Liver (tissue), 9 donors: Measurements from ENCODE around the gene CFAP54. TPM values are rescaled to one million over a fixed set of nuclear protein-coding genes. Genes with fewer than 3 reads are reported as not detected.

Experiments used
- DNase-seq: peaks from one replicate; pipeline ENCODE4 v3.0.0-alpha.2; 2017; ENCODE audit warnings: low spot score
- H3K27ac ChIP-seq, 2 donors: one replicate each; pipeline ENCODE4 v1.7.0; 2013; ENCODE audit warnings: inconsistent platforms in 2 of 2, low read length in 2 of 2, control low read depth in 1 of 2, low read depth in 1 of 2, mild to moderate bottlenecking in 1 of 2
- H3K27me3 ChIP-seq, 4 donors: one replicate each; pipeline versions ENCODE4 v1.6.1 to v1.7.0; 2013; ENCODE audit warnings: low read length in 3 of 4, inconsistent platforms in 1 of 4, mild to moderate bottlenecking in 1 of 4, moderate library complexity in 1 of 4; ENCODE audit not compliant: control insufficient read depth in 4 of 4, insufficient read depth in 4 of 4
- H3K36me3 ChIP-seq, 4 donors: one replicate each; pipeline versions ENCODE4 v1.6.1 to v1.7.0; 2013; ENCODE audit warnings: low read length in 3 of 4, mild to moderate bottlenecking in 3 of 4, low read depth in 1 of 4, moderate library complexity in 1 of 4; ENCODE audit not compliant: control insufficient read depth in 4 of 4, insufficient read depth in 3 of 4
- H3K4me1 ChIP-seq, 4 donors: one replicate each; pipeline versions ENCODE4 v1.6.1 to v1.7.0; 2013; ENCODE audit warnings: low read length in 3 of 4, mild to moderate bottlenecking in 3 of 4, moderate library complexity in 1 of 4; ENCODE audit not compliant: control insufficient read depth in 4 of 4, insufficient read depth in 4 of 4
- H3K4me3 ChIP-seq, 3 donors: one replicate each; pipeline versions ENCODE4 v1.6.1 to v1.7.0; 2013; ENCODE audit warnings: low read length in 3 of 3, control low read depth in 1 of 3, low read depth in 1 of 3, mild to moderate bottlenecking in 1 of 3
- H3K9ac ChIP-seq, 2 donors: one replicate each; pipeline ENCODE4 v1.7.0; 2013; ENCODE audit warnings: low read length in 2 of 2, mild to moderate bottlenecking in 2 of 2, moderate library complexity in 2 of 2, control low read depth in 1 of 2, low read depth in 1 of 2
- H3K9me3 ChIP-seq, 4 donors: one replicate each; pipeline versions ENCODE4 v1.6.1 to v1.7.0; 2013; ENCODE audit warnings: low read length in 3 of 4; ENCODE audit not compliant: control insufficient read depth in 4 of 4
- EGR1 ChIP-seq, 2 donors: IDR thresholded peaks; 2 replicates each; pipeline ENCODE4 v1.6.1; 2016 to 2018; ENCODE audit warnings: antibody characterized with exemption in 2 of 2, low read depth in 2 of 2
- FOXA2 ChIP-seq: IDR thresholded peaks from 2 replicates; pipeline ENCODE4 v1.6.1; 2016; ENCODE audit warnings: antibody characterized with exemption
- GABPA ChIP-seq, 2 donors: IDR thresholded peaks in 1 of 2; conservative IDR thresholded peaks in 1 of 2; 2 replicates each; pipeline ENCODE4 v1.6.1; 2016; ENCODE audit warnings: antibody characterized with exemption in 2 of 2, mild to moderate bottlenecking in 1 of 2, moderate library complexity in 1 of 2
- HNF4G ChIP-seq: IDR thresholded peaks from 2 replicates; pipeline ENCODE4 v1.6.1; 2016; ENCODE audit warnings: antibody characterized with exemption
- JUND ChIP-seq, 2 donors: IDR thresholded peaks; 2 replicates each; pipeline ENCODE4 v1.6.1; 2016; ENCODE audit warnings: antibody characterized with exemption in 2 of 2
- NR2F2 ChIP-seq: IDR thresholded peaks from 2 replicates; pipeline ENCODE4 v1.6.1; 2016; ENCODE audit warnings: antibody characterized with exemption
- RAD21 ChIP-seq, 2 donors: IDR thresholded peaks; 2 replicates each; pipeline ENCODE4 v1.6.1; 2016; ENCODE audit warnings: antibody characterized with exemption in 2 of 2, mild to moderate bottlenecking in 2 of 2
- RXRA ChIP-seq, 2 donors: IDR thresholded peaks; 2 replicates each; pipeline ENCODE4 v1.6.1; 2017 to 2018; ENCODE audit warnings: antibody characterized with exemption in 2 of 2, mild to moderate bottlenecking in 1 of 2
- SP1 ChIP-seq: IDR thresholded peaks from 2 replicates; pipeline ENCODE4 v1.6.1; 2018; ENCODE audit warnings: antibody characterized with exemption, mild to moderate bottlenecking
- TAF1 ChIP-seq: conservative IDR thresholded peaks from 2 replicates; pipeline ENCODE4 v1.6.1; 2016; ENCODE audit warnings: antibody characterized with exemption, mild to moderate bottlenecking
- YY1 ChIP-seq: IDR thresholded peaks from 2 replicates; pipeline ENCODE4 v1.6.1; 2016; ENCODE audit warnings: antibody characterized with exemption, mild to moderate bottlenecking
- WGBS: extraction: QIAGEN DNeasy Blood & Tissue Kit; methylation state at CpG from one replicate; pipeline ENCODE4 v1.1.7; 2013; 5-methylcytosine and 5-hydroxymethylcytosine counted together
- polyA plus RNA-seq, 2 donors: library from polyadenylated mRNA; stranded (reverse) in 1 of 2; unstranded in 1 of 2; fragments of 200-250 nt in 1 of 2; fragments of >200 nt in 1 of 2; fragmentation: Nextera tagmentation in 1 of 2; extraction: Ambion mirVana in 1 of 2; gene quantifications; one replicate each; pipeline versions ENCODE4 v1.2.1 to v1.2.3, GENCODE V29; 2013 to 2015
- total RNA-seq, 2 donors: library from RNA; depleted of rRNA; stranded (reverse); fragments of >200 nt; gene quantifications; one replicate each; pipeline ENCODE4 v1.2.3, GENCODE V29; 2014
- TF ChIP-seq, protein P1 (sequence below): IDR thresholded peaks from 2 replicates; pipeline ENCODE4 v1.6.1; 2016; ENCODE audit warnings: antibody characterized with exemption
- TF ChIP-seq, protein P2 (sequence below): IDR thresholded peaks from 2 replicates; pipeline ENCODE4 v1.6.1; 2016; ENCODE audit warnings: antibody characterized with exemption, mild to moderate bottlenecking
- TF ChIP-seq, protein P3 (sequence below): IDR thresholded peaks from 2 replicates; pipeline ENCODE4 v1.6.1; 2016; ENCODE audit warnings: antibody characterized with exemption
- TF ChIP-seq, protein P4 (sequence below): IDR thresholded peaks from 2 replicates; pipeline ENCODE4 v1.6.1; 2016; ENCODE audit warnings: antibody characterized with exemption
- TF ChIP-seq, protein P5 (sequence below): fragments of 150-350 bp; IDR thresholded peaks from 2 replicates; pipeline ENCODE4 v1.5.1; 2017; ENCODE audit warnings: improper control_type of control experiment, low read depth, low read length; ENCODE audit not compliant: missing input control
- donor health status: healthy.
- donor health status: healthy.
- donor health status: healthy.
- donor health status: healthy.
- donor health status: healthy.

CFAP54 gene
- total and polyA plus RNA-seq, 4 donors, result 0.01 to 0.19 (median 0.15) TPM

DNA sequence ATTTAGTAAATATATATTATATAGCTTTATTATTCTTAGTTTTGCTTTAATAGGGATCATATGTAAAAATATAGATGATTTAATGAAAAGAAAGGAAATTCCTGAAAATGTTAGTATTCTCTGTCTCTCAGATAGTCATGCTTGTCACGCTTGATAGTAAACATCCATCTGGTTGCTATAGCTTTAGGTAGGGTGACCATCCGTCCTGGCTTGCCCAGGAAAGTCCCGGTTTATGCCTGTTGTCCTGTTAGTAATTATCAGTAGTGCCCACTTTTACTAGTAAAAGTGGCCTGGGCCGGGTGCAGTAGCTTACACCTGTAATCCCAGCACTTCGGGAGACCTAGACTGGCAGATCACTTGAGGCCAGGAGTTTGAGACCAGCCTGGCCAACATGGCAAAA is 23.8 kb downstream of the CFAP54 start:
- no peak overlapping the region for H3K27ac ChIP-seq
- H3K36me3 ChIP-seq, result no peaks in the 10 kb centered on the region
- no peak for DNase-seq
- H3K4me3 ChIP-seq, result no peak overlapping the region
- no peaks in the 10 kb centered on the region for H3K9me3 ChIP-seq
- peaks cover 0 to 2% (median 0%) of the 10 kb centered on the region in 4 donors for H3K4me1 ChIP-seq
- no peak overlapping the region for H3K9ac ChIP-seq
- TF ChIP-seq YY1, result no peak
- no peak for TF ChIP-seq NR2F2
- no peak for TF ChIP-seq JUND (IDR thresholded peaks at IDR 0.05)
- TF ChIP-seq SP1, result no peak
- TF ChIP-seq EGR1 (IDR thresholded peaks at IDR 0.05; ENCODE audit: low read depth in 2 of 2), result no peak
- no peak for TF ChIP-seq HNF4G
- TF ChIP-seq, protein P1, sequence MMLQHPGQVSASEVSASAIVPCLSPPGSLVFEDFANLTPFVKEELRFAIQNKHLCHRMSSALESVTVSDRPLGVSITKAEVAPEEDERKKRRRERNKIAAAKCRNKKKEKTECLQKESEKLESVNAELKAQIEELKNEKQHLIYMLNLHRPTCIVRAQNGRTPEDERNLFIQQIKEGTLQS, result no peak
- TF ChIP-seq RAD21 (IDR thresholded peaks at IDR 0.05), result no peak
- TF ChIP-seq, protein P2, sequence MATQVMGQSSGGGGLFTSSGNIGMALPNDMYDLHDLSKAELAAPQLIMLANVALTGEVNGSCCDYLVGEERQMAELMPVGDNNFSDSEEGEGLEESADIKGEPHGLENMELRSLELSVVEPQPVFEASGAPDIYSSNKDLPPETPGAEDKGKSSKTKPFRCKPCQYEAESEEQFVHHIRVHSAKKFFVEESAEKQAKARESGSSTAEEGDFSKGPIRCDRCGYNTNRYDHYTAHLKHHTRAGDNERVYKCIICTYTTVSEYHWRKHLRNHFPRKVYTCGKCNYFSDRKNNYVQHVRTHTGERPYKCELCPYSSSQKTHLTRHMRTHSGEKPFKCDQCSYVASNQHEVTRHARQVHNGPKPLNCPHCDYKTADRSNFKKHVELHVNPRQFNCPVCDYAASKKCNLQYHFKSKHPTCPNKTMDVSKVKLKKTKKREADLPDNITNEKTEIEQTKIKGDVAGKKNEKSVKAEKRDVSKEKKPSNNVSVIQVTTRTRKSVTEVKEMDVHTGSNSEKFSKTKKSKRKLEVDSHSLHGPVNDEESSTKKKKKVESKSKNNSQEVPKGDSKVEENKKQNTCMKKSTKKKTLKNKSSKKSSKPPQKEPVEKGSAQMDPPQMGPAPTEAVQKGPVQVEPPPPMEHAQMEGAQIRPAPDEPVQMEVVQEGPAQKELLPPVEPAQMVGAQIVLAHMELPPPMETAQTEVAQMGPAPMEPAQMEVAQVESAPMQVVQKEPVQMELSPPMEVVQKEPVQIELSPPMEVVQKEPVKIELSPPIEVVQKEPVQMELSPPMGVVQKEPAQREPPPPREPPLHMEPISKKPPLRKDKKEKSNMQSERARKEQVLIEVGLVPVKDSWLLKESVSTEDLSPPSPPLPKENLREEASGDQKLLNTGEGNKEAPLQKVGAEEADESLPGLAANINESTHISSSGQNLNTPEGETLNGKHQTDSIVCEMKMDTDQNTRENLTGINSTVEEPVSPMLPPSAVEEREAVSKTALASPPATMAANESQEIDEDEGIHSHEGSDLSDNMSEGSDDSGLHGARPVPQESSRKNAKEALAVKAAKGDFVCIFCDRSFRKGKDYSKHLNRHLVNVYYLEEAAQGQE, result no peak
- TF ChIP-seq, protein P3, sequence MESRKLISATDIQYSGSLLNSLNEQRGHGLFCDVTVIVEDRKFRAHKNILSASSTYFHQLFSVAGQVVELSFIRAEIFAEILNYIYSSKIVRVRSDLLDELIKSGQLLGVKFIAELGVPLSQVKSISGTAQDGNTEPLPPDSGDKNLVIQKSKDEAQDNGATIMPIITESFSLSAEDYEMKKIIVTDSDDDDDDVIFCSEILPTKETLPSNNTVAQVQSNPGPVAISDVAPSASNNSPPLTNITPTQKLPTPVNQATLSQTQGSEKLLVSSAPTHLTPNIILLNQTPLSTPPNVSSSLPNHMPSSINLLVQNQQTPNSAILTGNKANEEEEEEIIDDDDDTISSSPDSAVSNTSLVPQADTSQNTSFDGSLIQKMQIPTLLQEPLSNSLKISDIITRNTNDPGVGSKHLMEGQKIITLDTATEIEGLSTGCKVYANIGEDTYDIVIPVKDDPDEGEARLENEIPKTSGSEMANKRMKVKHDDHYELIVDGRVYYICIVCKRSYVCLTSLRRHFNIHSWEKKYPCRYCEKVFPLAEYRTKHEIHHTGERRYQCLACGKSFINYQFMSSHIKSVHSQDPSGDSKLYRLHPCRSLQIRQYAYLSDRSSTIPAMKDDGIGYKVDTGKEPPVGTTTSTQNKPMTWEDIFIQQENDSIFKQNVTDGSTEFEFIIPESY, result no peak
- TF ChIP-seq, protein P4, sequence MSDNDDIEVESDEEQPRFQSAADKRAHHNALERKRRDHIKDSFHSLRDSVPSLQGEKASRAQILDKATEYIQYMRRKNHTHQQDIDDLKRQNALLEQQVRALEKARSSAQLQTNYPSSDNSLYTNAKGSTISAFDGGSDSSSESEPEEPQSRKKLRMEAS, result no peak
- no peak for TF ChIP-seq TAF1
- TF ChIP-seq GABPA (IDR thresholded peaks at IDR 0.05 in 1 of 2, conservative IDR thresholded peaks at IDR 0.05 in 1 of 2), result no peak
- TF ChIP-seq, protein P5, sequence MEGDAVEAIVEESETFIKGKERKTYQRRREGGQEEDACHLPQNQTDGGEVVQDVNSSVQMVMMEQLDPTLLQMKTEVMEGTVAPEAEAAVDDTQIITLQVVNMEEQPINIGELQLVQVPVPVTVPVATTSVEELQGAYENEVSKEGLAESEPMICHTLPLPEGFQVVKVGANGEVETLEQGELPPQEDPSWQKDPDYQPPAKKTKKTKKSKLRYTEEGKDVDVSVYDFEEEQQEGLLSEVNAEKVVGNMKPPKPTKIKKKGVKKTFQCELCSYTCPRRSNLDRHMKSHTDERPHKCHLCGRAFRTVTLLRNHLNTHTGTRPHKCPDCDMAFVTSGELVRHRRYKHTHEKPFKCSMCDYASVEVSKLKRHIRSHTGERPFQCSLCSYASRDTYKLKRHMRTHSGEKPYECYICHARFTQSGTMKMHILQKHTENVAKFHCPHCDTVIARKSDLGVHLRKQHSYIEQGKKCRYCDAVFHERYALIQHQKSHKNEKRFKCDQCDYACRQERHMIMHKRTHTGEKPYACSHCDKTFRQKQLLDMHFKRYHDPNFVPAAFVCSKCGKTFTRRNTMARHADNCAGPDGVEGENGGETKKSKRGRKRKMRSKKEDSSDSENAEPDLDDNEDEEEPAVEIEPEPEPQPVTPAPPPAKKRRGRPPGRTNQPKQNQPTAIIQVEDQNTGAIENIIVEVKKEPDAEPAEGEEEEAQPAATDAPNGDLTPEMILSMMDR, result no peak
- TF ChIP-seq FOXA2, result no peak
- no peaks in the 10 kb centered on the region for H3K27me3 ChIP-seq
- WGBS, result 96% methylated on average over 5 of the region's 5 CpGs

DNA sequence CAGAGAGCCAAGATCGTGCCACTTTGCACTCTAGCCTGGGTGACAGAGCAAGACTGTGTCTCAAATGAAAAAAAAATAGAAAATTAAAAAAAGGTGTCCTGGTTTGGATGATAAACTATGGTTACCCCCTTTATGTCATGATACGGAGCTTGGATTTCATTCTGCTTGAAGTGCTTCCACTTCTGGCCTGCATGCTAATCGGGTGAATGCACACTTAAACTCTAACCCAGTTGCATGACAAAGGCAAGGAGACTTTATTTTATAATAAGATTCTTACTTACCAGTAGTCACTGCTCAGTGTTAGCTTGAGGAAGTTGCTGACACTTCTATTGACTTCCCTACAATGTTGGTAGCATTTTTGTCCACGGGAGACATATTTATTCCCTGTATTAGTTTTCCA is 24.3 kb downstream of the CFAP54 start:
- WGBS, result 83% methylated on average over 4 of the region's 4 CpGs
- H3K9ac ChIP-seq, result no peak overlapping the region
- no peaks in the 10 kb centered on the region for H3K27me3 ChIP-seq
- H3K4me1 ChIP-seq, result peaks cover 0 to 2% (median 0%) of the 10 kb centered on the region in 4 donors
- no peak overlapping the region for H3K27ac ChIP-seq
- H3K9me3 ChIP-seq, result no peaks in the 10 kb centered on the region
- H3K36me3 ChIP-seq, result no peaks in the 10 kb centered on the region
- no peak overlapping the region for H3K4me3 ChIP-seq
- no peak for DNase-seq
- no peak for TF ChIP-seq EGR1 (IDR thresholded peaks at IDR 0.05; ENCODE audit: low read depth in 2 of 2)
- TF ChIP-seq, protein P1, result no peak
- no peak for TF ChIP-seq FOXA2
- no peak for TF ChIP-seq RXRA (IDR thresholded peaks at IDR 0.05)
- no peak for TF ChIP-seq GABPA (IDR thresholded peaks at IDR 0.05 in 1 of 2, conservative IDR thresholded peaks at IDR 0.05 in 1 of 2)
- TF ChIP-seq, protein P4, result no peak
- TF ChIP-seq, protein P2, result no peak
- TF ChIP-seq, protein P3, result no peak
